ENCODE results near the gene HACE1.

HACE1 gene

DNA sequence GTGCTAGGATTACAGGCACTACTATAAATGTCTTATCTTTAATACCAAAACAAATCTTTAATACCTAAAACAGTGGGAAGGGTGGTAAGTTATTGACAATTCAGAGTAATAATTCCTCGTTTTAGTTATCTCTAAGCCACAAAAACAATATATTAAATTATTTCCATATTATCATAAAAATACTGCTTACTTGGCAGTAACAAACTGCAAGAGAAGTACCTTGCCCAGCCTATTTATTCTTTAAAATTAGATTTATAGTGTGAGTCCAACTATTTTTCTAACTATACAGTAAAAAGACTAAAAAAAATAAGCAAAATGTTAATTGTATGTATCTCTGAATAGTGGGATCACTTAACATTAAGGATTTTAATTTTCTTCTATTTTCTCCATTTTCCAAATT is 123.2 kb downstream of the HACE1 start:
- DNase-seq, result no peak

DNA sequence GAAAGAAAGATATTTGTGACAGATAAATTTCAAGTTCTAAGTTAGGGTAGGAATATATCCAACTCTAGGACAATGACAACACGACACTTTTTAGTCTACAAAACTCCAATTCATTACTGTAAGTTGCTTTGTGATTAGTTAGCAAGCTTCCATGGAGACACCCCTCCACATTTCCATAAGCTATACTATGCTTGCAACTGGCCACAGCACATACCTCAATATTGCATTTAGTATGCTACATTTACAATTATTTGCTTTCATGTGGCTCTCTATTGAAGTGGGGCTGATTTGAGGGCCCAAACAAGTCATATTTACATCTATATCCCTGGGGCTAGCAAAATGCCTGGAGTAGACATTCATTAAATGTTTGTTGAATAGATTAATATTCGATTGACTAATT is 129.3 kb downstream of the HACE1 start:
- DNase-seq, result no peak

- no peak for DNase-seq
Measured at GRCh38 chr6:104729433-104729832, 130.3 kb downstream of the HACE1 start.

- DNase-seq, result no peak
Measured at GRCh38 chr6:104728448-104728847, 131.3 kb downstream of the HACE1 start.

DNA sequence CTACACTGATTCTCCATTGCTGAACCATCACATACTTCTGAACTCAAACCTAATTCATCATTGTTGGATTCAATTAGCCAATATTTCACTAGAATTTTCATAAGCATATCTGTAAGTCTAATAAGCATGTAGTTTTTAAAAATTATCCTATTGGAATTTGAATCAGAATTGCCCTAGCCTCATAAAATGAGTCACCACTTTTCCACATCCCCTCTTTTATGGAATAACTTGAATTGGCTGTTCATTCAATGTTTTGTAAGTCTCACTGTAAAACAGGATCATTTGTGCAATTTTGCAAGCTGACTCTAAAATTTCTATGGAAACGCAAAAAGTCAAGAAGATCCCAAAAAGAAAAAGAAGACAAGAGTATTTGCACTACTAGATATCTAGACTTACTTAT is 141.0 kb downstream of the HACE1 start:
- no peak for DNase-seq

- DNase-seq, result no peak
Measured at GRCh38 chr6:104716858-104717257, 142.9 kb downstream of the HACE1 start.

DNA sequence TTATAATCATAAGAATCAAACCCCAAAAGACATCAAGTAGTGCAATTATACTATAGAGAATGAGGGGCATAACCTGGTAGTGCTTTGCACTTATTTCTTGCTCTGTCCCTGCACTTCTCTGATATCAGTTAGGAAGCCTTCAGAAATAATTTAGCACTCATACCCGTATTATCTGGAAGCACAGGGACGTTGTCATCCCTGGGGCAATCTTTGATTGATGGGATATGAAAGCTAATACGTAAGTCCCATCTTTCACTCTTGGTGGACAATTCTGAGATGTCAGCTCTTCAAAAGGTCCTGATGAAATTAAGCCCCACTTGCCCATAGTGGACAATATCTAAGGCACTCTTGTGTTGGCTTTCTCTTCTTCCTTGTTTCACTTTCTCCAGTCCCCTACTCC is 144.9 kb downstream of the HACE1 start:
- DNase-seq, result no peak

DNA sequence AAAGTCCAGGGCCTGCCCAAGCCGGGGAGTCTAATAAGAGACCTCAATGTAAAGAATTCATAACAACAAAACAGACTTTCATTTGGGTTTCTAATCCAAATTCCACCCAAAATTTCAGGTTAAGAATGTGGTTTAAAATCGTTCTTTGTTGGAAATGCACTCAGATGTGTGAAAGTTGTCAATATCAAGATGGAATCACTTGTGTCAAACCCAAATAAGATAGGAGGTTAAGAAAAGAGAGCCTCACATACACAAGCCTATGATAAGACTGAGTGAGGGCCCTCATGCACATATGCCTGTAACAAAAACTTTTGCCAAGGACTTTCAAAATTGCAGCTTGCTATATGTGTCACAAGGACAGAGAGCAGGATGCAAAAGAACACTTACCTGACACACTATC is 145.7 kb downstream of the HACE1 start:
- no peak for DNase-seq

DNA sequence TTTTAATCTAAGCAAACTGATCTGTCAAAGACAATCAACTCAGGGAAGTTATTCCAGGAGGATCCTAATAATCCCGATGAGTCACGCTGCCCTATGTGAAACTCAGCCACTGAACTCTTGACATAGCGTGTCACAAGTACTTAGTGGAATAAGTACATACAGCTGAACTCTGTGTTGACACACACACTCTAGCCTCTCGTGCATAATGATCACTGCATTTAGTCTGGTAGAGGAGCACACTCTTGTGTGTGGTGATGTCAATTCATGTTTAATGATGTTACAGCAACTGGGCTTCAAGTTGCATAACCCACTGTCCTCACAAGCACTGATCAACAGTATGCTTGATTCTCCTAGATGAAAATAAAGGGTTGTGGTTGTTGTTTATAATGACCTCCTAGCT is 148.3 kb downstream of the HACE1 start:
- DNase-seq, result no peak

DNA sequence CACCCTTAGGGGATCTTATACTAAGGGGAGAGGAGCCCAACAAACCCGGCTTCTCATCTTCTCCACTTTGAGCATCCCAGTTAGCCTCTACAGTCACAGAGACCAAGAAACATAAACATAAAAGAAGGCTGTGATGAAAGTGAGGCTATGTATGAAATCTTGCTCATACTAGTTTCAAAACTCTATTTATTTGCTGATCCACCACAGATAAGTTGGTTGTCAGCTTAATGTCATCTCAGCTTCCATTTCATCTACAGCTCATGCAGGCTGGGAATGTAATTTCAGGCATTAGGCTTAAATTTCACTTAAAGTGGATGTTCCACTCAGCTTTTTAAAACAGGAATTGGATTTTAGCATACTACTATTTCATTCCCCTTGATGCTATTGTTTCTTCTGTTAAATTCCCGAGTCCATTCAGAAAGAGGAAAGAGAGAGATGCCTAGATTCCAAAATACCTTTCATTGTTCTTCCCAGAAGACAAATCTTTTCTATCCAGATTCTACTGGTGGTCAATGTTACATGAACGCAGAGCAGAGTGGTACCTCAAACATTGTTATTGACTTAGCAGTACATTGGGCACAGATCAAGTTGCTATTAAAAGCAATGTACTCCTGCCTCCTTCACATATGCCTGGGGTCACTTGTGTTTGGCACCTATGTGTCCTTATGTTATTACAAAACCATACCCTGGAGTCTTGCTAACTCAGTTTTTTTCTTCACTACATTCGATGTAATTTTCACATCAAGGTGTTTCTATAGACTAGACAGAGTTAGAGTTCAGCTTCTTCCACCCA is 149.0 kb downstream of the HACE1 start:
- DNase-seq, result no peak

- DNase-seq, result no peak
Measured at GRCh38 chr6:104705916-104706442, 153.7 kb downstream of the HACE1 start.

GRCh38 chr6:104705095-104705707 is 154.5 kb downstream of the HACE1 start:
- peak; percentile 23 for DNase-seq

DNA sequence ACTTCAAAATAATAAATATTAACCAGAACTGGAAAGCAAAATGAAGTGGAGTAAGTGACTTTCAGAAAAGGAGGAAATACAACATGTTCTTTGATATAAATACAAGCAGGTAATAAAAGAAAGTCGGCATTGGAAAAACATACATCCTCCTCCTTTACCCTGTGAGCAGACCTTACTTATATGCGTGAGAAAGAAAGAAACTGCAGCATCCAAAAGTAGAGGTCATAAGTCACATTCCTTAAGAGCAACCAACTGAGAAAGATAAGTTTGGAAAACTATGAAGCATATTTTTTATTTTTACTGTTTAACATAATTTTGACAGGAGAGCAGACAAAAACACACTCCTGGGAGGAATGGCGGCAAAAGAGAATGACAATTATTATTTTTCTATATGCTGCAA is 155.5 kb downstream of the HACE1 start:
- DNase-seq, result no peak

- no peak for DNase-seq
Measured at GRCh38 chr6:104702126-104702841, 157.4 kb downstream of the HACE1 start.

GRCh38 chr6:104700371-104701185 is 159.1 kb downstream of the HACE1 start:
- no peak for DNase-seq

DNA sequence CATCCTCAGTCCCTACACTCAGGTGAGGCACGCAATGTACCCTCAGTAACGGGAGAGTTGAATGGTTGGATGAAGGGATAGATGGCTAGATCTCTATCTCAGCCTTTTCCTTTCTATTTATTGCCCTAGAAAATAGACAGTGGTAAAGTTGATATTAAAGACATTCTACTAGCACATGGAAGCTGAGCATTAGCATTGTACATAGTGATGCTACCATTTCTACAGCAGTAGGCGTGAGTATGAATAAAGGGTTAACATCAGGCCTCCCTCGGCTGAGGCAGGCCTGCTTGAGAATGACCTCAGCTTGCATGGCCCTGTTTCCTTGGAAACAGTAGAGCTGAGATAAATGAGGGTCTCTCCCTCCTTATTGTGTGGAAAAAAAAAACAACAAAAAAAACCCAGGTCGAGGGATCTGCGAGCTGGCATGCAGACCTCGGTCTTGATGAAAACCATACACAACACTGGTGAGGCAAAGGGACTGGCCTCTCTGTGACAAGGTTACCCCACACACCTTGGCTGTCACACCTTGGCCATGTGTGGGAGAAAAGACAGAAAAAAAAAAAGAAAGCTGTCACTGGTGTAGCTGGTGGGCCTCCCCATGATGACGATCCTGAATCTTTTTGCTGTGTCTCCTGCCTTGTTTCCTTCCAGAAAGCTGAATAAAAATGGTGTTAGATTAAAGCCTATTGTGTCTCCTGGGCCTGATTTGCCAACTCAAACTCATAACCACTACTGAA is 160.0 kb downstream of the HACE1 start:
- DNase-seq, result no peak

DNA sequence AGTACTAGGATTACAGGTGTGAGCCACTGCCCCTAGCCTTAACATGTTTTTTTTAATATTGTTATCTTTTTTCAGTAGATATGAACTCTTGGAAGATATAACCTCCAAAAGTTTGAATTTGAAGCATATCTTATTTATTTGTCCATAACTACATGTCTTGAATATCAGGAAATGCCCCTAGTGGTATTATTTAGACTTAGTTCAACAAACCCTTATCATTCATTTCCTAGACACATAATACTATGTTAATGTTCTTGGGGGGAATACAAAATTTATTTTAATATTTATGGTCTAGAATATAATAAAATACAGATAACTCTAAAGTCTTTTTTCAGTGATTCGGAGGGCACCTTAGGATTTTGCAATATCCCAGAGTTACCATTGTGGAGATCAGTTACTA is 160.7 kb downstream of the HACE1 start:
- no peak for DNase-seq

DNA sequence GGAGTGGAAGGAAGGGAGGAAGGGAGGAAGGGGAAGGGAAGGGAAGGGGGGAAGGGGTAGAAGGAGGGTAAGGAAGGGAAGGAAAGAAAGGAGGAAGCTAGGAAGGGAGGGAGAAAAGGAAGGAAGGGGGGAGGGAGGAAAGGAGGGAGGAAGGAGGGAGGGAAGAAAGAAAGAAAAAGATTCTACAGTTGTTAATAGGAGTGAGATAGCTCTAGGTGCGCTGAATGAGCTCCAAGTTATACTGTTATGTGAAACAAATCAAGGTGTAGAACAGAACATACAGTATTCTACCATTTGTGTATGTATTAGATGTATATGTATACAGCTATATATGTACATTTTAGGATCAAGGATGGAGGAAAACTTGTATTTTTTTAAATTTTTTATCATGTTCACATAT is 167.7 kb downstream of the HACE1 start:
- no peak for DNase-seq

DNA sequence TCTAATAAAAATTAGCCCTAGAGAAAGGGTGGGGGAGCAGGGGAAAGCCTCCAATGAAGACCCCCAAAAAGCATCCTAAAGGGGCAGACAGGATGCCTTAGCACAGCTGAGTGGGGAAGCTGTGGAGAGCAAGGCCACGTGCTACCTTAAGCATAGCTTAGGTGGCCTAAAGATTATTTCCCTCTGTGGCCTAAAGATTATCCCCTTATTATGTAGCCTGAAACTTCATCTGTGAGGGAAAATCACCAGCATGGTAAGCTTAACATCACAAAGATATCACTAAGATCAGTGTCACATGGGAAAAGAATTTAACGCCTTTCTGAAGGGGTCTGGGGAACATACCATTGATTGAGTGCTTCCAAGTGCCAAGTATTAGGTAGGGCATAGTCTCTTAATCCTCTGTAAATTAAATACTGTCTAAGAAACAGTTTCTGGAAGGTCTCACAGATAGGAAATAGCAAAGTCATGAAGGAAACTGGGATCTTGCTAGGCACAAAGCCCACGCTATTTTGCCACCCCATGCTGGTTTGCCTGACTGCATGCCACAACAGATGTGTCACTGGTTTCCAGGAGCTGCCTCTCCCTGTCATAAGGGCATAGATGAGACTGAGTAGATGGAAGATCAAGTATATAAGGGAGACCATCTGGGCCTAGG is 170.0 kb downstream of the HACE1 start:
- no peak for DNase-seq

- DNase-seq, result no peak
Measured at GRCh38 chr6:104688283-104688969, 171.3 kb downstream of the HACE1 start.

GRCh38 chr6:104686550-104687175 is 173.1 kb downstream of the HACE1 start:
- DNase-seq, result no peak
